HepG2 (cell line): Measurements from ENCODE around the gene ADPRM. TPM values are rescaled to one million over a fixed set of nuclear protein-coding genes. Genes with fewer than 3 reads are reported as not detected.

Experiments
- BCL3 ChIP-seq: sonication (generic); formaldehyde crosslinking; IDR thresholded peaks from 2 replicates; pipeline ENCODE4 v1.5.1; 2020; ENCODE audit warnings: mild to moderate bottlenecking, missing genetic modification reagents, moderate library complexity
- BRF2 ChIP-seq: sonication (generic); formaldehyde crosslinking; IDR thresholded peaks from 2 replicates; pipeline ENCODE4 v1.8.1; 2022; ENCODE audit warnings: mild to moderate bottlenecking, missing genetic modification reagents
- CBX5 ChIP-seq: sonication (generic); formaldehyde crosslinking; IDR thresholded peaks from 2 replicates; pipeline ENCODE4 v1.4.0; 2020; ENCODE audit warnings: missing genetic modification reagents, borderline replicate concordance
- GABPA ChIP-seq, 2 experiments: IDR thresholded peaks; 2 replicates each; pipeline ENCODE4 v1.6.1; 2011 to 2016; ENCODE audit warnings: low read depth in 2 of 2, low read length in 1 of 2, missing biosample characterization in 1 of 2, missing genetic modification characterization in 1 of 2
- HNRNPLL ChIP-seq: fragments of 200-400 bp; formaldehyde crosslinking; IDR thresholded peaks from 2 replicates; pipeline ENCODE4 v1.6.1; 2017; ENCODE audit warnings: mild to moderate bottlenecking, low read depth, low read length; ENCODE audit not compliant: poor library complexity, severe bottlenecking
- MTERF4 ChIP-seq: sonication (generic); formaldehyde crosslinking; IDR thresholded peaks from 2 replicates; pipeline ENCODE4 v1.8.0; 2023; ENCODE audit warnings: mild to moderate bottlenecking, missing genetic modification reagents
- NCOA2 ChIP-seq: sonication (generic); formaldehyde crosslinking; IDR thresholded peaks from 2 replicates; pipeline ENCODE4 v1.8.0; 2022; ENCODE audit warnings: inconsistent platforms
- NFE2 ChIP-seq: sonication (generic); formaldehyde crosslinking; IDR thresholded peaks from 2 replicates; pipeline ENCODE4 v1.4.0; 2020; ENCODE audit warnings: missing genetic modification reagents
- PHF21A ChIP-seq: sonication (generic); formaldehyde crosslinking; IDR thresholded peaks from 2 replicates; pipeline ENCODE4 v1.5.0; 2020; ENCODE audit warnings: mild to moderate bottlenecking, missing genetic modification reagents
- PRDM10 ChIP-seq: sonication (generic); formaldehyde crosslinking; IDR thresholded peaks from 2 replicates; pipeline ENCODE4 v1.4.0; 2020; ENCODE audit warnings: low read depth, missing genetic modification reagents
- REL ChIP-seq: sonication (generic); formaldehyde crosslinking; conservative IDR thresholded peaks from 2 replicates; pipeline ENCODE4 v1.8.0; 2022; ENCODE audit warnings: mild to moderate bottlenecking, missing genetic modification reagents, moderate library complexity
- RFX1 ChIP-seq: fragments of 450-650 bp; IDR thresholded peaks from 2 replicates; pipeline ENCODE4 v1.6.1; 2017
- SMAD1 ChIP-seq: sonication (generic); formaldehyde crosslinking; IDR thresholded peaks from 2 replicates; pipeline ENCODE4 v1.4.0; 2020; ENCODE audit warnings: missing genetic modification reagents, low read depth, mild to moderate bottlenecking, borderline replicate concordance
- SRSF1 ChIP-seq: fragments of 200-400 bp; formaldehyde crosslinking; optimal IDR thresholded peaks from 2 replicates; pipeline ENCODE3; 2017; ENCODE audit warnings: mild to moderate bottlenecking, low read depth, low read length, moderate library complexity
- TP53 ChIP-seq: sonication (generic); formaldehyde crosslinking; conservative IDR thresholded peaks from 2 replicates; pipeline ENCODE4 v1.4.0; 2020; ENCODE audit warnings: missing genetic modification reagents
- U2AF2 ChIP-seq: fragments of 200-400 bp; formaldehyde crosslinking; IDR thresholded peaks from 2 replicates; pipeline ENCODE4 v1.6.1; 2017; ENCODE audit warnings: low read depth, mild to moderate bottlenecking, low read length
- ZBTB1 ChIP-seq: sonication (generic); formaldehyde crosslinking; IDR thresholded peaks from 2 replicates; pipeline ENCODE4 v1.4.0; 2020; ENCODE audit warnings: missing genetic modification reagents, borderline replicate concordance
- ZNF333 ChIP-seq: sonication (generic); formaldehyde crosslinking; IDR thresholded peaks from 2 replicates; pipeline ENCODE4 v1.4.0; 2020; ENCODE audit warnings: mild to moderate bottlenecking, missing genetic modification reagents, borderline replicate concordance
- ZNF703 ChIP-seq: sonication (generic); formaldehyde crosslinking; IDR thresholded peaks from 2 replicates; pipeline ENCODE4 v1.5.1; 2020; ENCODE audit warnings: missing genetic modification reagents, mild to moderate bottlenecking, moderate library complexity, borderline replicate concordance
- ZNF75D ChIP-seq: sonication (generic); formaldehyde crosslinking; IDR thresholded peaks from 2 replicates; pipeline ENCODE4 v1.8.1; 2023; ENCODE audit warnings: missing genetic modification reagents, mild to moderate bottlenecking, borderline replicate concordance
- polyA plus RNA-seq, 8 experiments: library from polyadenylated mRNA; depleted of rRNA in 3 of 8; stranded (reverse) in 7 of 8; unstranded in 1 of 8; fragments of >200 nt; fragmentation: Illumina TruSeq in 4 of 8; extraction: Trizol in 4 of 8; gene quantifications; 2 replicates each; pipeline versions ENCODE4 v1.2.1 to v1.2.3, GENCODE V29; 2011 to 2016; ENCODE audit warnings: low read depth in 4 of 8, missing spikeins in 1 of 8, mixed read lengths in 1 of 8; ENCODE audit not compliant: insufficient read depth in 1 of 8
- total RNA-seq, 5 experiments: library from RNA; depleted of rRNA; stranded (reverse); fragments of >200 nt; fragmentation: Illumina TruSeq; extraction: Trizol; gene quantifications; 2 replicates each; pipeline ENCODE4 v1.2.3, GENCODE V29; 2016; ENCODE audit warnings: low read depth in 1 of 5

Gene ADPRM
- total and polyA plus RNA-seq, 2 of the 13 experiments (the other 11 are each of a cell fraction or from before 2014, with no cell fraction given): 5.6 to 10.8 TPM

- TF ChIP-seq ZNF333 (CRISPR knock-in tag) (no peak), REL (peak; percentile 84), BRF2 (0 out of 2 replicates have a peak, but pooled peaks have one; percentile 42), RFX1 (no peak), ZNF75D (CRISPR knock-in tag) (no peak), SMAD1 (no peak; the same call in 1 of the 2 replicates), ZBTB1 (CRISPR knock-in tag) (no peak), PHF21A (CRISPR knock-in tag) (no peak), ZNF703 (CRISPR knock-in tag) (no peak), TP53 (CRISPR knock-in tag) (no peak), CBX5 (CRISPR knock-in tag) (peak; percentile 68; the same call in 1 of the 2 replicates), MTERF4 (CRISPR knock-in tag) (peak; percentile 17; the same call in 1 of the 2 replicates), BCL3 (CRISPR knock-in tag) (0 out of 2 replicates have a peak, but pooled peaks have one; percentile 66), NCOA2 (CRISPR knock-in tag) (0 out of 2 replicates have a peak, but pooled peaks have one; percentile 15), NFE2 (CRISPR knock-in tag) (no peak), GABPA (IDR thresholded peaks at IDR 0.05; ENCODE audit: low read depth, low read length) (no peak), GABPA (CRISPR knock-in tag; IDR thresholded peaks at IDR 0.05; ENCODE audit: low read depth) (no peak), HNRNPLL (peak; percentile 34), PRDM10 (no peak), SRSF1 (no peak), U2AF2 (no peak)
These were observed 32.2 kb downstream of the ADPRM start, which contains the start of gene TMEM220 (continued) for GRCh38 chr17:10729334-10730193.
